SK-N-SH (cell line): ENCODE measurements around the gene CISD3.

Experiments used
- GABPA ChIP-seq: IDR thresholded peaks from 2 replicates; pipeline ENCODE4 v1.4.0; 2012; ENCODE audit warnings: low read depth, mild to moderate bottlenecking
- NFIC ChIP-seq: IDR thresholded peaks from 2 replicates; pipeline ENCODE4 v1.4.0; 2012; ENCODE audit warnings: borderline replicate concordance
- POLR2AphosphoS5 ChIP-seq: IDR thresholded peaks from 2 replicates; pipeline ENCODE4 v1.6.1; 2012; ENCODE audit warnings: low read depth, low read length
- RCOR1 ChIP-seq: fragments of 150-350 bp; IDR thresholded peaks from 2 replicates; pipeline ENCODE4 v1.6.1; 2017; ENCODE audit warnings: antibody characterized with exemption, low read length

- TF ChIP-seq GABPA, result no peak
- no peak for TF ChIP-seq NFIC
- TF ChIP-seq POLR2AphosphoS5, result no peak
- TF ChIP-seq RCOR1, result no peak
Observed at GRCh38 chr17:38741921-38742410, 11.8 kb downstream of the CISD3 start.
